GM19035 (cell line): ENCODE results near the gene NID1.

Source experiments
- ATAC-seq: cut with Tn5 transposase; IDR thresholded peaks from one replicate; pipeline ENCODE4 v1.9.1; 2021; ENCODE audit not compliant: unreplicated experiment

The NID1 gene

DNA sequence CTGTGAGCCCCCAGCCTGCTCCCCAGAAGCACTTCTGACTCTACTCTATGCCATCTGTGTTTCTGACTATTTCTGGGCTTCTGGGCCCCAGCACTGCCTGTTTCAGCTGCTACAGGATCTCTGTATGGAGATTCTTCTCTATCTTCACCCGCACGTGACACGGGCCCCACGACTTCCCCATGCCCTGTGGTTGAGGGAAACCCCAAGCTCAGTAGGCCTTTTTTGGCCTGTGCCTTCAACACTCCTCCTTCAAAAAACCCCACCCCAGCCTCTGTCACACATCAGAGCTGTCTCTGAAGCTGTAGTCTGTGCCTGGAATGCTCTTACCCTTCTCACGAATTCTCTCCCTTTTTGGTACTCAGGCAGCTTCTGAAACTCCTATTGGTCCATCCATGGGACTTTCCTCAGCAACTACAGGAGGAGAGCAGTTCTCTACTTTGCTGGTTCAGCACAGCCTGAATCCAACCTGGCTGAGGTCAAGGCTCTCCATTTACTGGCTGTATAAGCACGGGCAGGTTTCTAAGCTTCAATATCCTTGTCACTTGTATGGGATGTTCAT is 2.0 kb upstream of the NID1 start:
- peak; percentile 85 for ATAC-seq

DNA sequence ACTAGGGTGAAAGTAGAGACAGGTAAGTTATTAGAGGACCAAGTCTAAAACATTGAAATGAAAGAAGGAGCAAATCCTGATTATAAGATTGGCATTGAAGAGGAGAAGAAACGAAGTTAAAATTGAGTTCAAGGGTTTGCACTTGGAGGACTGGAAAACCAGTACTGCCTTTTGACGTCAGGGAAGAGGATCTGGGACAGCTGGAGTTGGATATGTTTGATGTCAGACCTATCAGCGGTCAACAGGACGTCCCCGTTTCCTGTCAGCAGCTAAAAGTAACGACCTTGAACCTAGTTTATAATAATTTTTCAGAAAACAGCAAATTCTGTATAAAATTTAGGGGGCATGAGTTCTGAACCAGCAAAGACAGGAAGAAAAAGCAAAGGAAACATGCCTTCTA is 1.2 kb upstream of the NID1 start:
- ATAC-seq = no peak

DNA sequence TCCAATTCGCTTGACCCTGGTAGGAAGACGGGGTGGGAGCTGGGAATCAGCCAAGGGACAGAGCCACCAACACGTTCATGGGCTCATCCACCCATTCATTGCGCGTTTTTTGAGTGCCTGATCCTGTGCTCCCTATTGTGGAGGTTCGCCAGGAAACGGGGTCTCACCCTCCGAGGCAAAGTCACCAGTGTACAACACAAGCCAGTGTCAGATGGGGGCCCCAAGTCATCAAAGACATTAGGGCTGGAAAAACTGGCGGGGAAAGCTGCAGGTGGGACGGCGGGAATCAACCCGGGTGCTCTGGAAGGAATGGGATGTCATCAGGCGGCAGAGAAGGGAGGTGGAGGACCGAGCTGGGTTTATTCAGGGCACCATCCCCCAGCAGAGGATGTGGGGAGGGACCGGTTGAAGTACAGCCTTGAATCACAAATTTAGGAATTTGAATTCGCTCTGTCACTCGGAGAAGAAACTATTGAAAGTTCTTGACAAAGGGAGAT is 667 bp upstream of the NID1 start:
- ATAC-seq = no peak

- ATAC-seq = no peak
Measured at GRCh38 chr1:236063919-236064673, 794 bp downstream of the NID1 start.

GRCh38 chr1:236063551-236063918 is 1.4 kb downstream of the NID1 start:
- no peak for ATAC-seq

DNA sequence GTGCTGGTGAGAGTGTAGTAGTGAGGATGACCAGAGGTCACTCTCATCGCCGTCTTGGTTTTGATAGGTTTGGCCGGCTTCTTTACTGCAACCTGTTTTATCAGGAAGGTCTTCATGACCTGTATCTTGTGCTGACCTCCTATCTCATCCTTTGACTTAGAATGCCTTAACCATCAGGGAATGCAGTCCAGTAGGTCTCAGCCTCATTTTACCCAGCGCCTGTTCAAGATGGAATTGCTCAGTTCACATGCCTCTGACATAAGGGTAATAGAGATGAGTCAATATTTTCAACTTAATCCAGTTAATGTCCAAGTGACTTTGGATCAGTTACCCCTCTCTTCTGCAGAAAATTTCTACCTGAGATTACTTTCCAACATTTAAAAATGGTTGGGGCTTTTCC is 4.6 kb downstream of the NID1 start:
- no peak for ATAC-seq

- ATAC-seq = no peak
Measured at GRCh38 chr1:236059011-236059410, 5.9 kb downstream of the NID1 start.

DNA sequence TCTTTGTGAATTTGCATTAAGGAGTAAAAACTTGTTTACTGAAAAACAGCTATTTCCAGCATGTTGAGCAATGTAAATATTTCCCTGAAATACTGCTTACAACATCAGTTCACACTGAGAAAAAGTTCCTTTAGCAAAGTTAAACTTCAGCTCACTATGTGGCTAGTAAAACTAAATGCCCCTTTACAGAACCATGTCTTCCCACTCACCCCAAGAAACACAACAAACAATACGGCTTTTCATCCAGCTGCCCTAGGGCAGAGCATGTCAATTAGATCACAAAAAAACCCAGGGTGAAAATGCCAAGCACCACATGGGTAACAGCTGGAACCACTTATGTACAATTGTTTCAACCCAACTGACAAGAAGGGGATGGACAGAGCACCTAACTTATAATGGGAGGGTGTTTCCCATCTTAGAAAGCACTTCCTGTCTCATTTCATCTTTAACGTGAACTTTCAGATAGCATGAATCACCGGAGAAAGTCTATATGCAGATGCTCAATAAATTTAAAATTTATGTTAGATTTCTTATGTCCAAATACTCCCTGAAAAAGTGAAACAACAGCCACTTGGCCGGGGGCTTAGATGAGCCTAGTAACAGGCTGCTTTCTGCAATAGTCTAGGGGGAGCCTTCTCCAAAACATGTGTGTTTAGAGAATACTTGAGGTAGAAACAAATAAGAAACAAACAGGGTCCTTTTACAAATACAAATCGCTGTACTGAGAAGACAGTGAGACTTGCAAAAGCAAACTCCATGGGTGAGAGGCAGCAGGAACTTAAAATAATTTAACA is 6.6 kb downstream of the NID1 start:
- ATAC-seq = no peak

- ATAC-seq = no peak
Measured at GRCh38 chr1:236057546-236057945, 7.3 kb downstream of the NID1 start.

DNA sequence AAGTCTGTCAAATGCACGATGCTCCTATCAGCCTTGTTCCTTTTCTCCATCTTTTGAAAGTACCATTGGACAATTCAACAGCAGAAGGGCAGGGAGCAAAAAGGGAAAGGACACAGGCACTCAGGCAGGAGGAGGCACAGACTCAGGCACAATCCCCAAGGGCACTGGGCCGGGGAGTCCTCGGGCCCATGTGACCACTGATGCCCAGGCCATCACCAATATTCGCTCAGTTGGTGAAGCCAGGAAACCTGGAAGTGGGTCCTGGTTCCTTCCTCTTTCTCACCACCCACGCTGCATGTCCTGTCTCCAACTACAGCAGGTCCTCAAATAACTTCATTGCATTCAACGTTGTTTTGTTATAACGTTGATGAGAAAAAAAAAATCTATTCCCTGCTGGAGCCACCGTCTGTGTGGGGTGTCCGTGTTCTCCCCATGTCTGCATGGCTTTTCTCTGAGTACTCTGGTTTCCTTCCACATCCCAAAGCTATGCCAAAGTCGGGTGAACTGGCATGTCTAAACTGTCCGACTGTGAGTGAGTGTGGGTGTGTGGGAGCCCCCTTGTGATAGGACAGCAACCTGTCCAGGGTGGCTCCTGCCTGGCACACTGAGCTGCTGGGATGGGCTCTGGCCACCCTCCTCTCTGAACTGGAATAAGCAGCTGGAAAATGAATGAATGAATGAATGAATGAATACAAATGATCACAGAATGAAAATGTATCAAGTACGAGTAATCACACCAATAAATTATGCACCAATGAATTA is 12.5 kb downstream of the NID1 start:
- no peak for ATAC-seq

- no peak for ATAC-seq
Measured at GRCh38 chr1:236051242-236051791, 13.6 kb downstream of the NID1 start.

GRCh38 chr1:236045771-236046170 is 19.1 kb downstream of the NID1 start:
- ATAC-seq = no peak

- ATAC-seq = no peak
Measured at GRCh38 chr1:236044341-236044740, 20.5 kb downstream of the NID1 start.

- no peak for ATAC-seq
Measured at GRCh38 chr1:236041631-236042618, 23.0 kb downstream of the NID1 start.

DNA sequence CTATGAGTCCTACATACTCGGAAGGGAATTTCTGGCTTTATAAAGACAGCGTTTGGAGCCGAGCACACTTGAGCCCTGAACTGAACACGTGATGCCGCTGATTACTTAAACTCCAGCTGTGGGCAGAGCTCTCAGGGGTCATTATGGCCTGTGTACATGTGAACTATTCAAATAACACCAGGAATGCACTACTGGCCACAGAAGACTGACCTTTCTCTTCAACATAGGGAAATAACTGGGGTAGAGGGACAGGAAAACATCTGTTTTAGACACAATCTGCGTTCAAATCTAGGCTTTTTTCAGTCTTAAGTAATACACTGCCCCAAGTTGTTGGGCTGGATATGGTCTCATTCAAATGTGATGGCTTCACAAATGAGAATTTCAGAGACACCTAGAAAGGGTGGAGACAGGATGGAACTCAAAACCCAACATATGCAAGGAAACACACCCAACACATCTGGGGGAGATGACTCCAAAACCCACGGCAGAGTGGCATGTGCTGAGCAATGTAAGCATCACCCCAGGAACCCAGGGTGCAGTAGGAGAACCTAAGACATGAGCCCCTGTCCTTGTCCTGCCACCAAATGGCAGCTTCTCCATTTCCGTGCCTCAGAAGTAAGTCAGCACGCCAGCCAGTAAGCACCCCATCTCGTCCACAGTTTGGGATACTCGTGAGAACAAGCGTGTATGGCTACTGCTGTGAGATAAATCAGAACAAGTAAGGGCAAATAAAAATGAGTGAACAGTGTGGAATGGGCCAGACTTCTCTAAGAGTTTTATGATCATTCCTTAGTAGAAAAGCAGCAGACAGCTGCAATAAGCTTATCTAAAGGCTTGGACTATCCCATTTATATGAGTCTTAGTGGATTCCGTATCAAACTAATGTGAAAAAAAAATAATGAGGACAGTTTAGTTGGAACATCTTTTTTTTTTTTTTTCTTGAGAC is 24.9 kb downstream of the NID1 start:
- no peak for ATAC-seq

GRCh38 chr1:236038034-236038433 is 26.9 kb downstream of the NID1 start:
- no peak for ATAC-seq

- ATAC-seq = no peak
Measured at GRCh38 chr1:236035681-236036101, 29.2 kb downstream of the NID1 start.

DNA sequence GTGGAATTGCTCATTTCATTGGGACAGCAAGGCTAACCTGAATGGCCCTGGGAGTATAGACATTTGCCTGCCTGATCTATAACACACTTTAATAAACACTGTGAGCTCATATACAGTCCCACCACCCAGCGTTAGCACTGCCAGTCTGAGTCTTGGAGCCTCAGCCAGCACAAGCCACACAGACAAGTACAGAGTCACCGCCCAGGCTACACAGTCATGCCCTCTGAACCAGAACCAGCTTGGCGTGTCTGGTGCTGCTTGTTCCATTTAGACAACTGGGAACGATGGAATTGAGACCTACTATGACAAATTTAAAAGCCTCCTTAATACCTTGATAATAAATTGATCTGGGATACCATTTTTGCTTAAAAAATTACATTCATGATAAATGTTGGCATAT is 31.6 kb downstream of the NID1 start:
- ATAC-seq = no peak

DNA sequence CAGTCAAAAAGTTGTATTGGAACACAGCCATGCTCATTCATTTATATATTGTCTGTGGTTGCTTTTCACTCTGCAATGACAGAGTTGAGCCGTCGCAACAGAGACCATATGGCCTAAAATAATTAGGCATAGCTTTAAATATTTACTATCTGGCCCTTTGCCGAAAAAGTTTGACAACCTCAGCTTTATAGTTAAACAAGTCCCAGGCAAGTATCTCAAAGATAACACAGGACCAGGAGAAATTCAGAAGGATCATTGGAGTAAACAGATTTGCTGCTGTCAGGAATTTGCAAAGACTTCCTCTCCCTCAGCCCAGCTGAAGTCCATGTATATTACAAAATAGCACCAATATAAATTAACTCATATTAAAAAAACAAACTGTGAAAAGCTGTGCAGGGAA is 34.4 kb downstream of the NID1 start:
- no peak for ATAC-seq
